H1 (cell line): ENCODE measurements around the gene USP30. TPM values are rescaled to one million over a fixed set of nuclear protein-coding genes. Genes with fewer than 3 reads are reported as not detected.

Experiments
- CBX8 ChIP-seq: fragments of 300-800, 300-1000 bp; sonication (generic); IDR thresholded peaks from 2 replicates; pipeline ENCODE4 v1.7.1; 2016; ENCODE audit warnings: low read depth, low read length, borderline replicate concordance
- EGR1 ChIP-seq: IDR thresholded peaks from 2 replicates; pipeline ENCODE4 v1.6.1; 2011; ENCODE audit warnings: low read depth, low read length, borderline replicate concordance
- EP300 ChIP-seq, 2 experiments: IDR thresholded peaks; 1 replicate in 1 of 2; 2 replicates in 1 of 2; pipeline ENCODE4 v1.6.1; 2011 to 2012; ENCODE audit warnings: low read depth in 2 of 2, low read length in 2 of 2, mild to moderate bottlenecking in 2 of 2, borderline replicate concordance in 1 of 2, inconsistent platforms in 1 of 2, moderate library complexity in 1 of 2
- MAFK ChIP-seq: IDR thresholded peaks from 2 replicates; pipeline ENCODE4 v1.6.1; 2012; ENCODE audit warnings: low read depth, mild to moderate bottlenecking, improper control_type of control experiment, low read length
- POLR2AphosphoS5 ChIP-seq: IDR thresholded peaks from 2 replicates; pipeline ENCODE4 v1.6.1; 2011; ENCODE audit warnings: low read depth, low read length
- RFX5 ChIP-seq: IDR thresholded peaks from 2 replicates; pipeline ENCODE4 v1.6.1; 2011; ENCODE audit warnings: low read depth, low read length, improper control_type of control experiment, borderline replicate concordance
- SP1 ChIP-seq: IDR thresholded peaks from 2 replicates; pipeline ENCODE4 v1.6.1; 2011; ENCODE audit warnings: low read depth, low read length
- SP4 ChIP-seq: IDR thresholded peaks from 2 replicates; pipeline ENCODE4 v1.6.1; 2012; ENCODE audit warnings: low read length, inconsistent platforms
- YY1 ChIP-seq: IDR thresholded peaks from 2 replicates; pipeline ENCODE4 v1.6.1; 2011; ENCODE audit warnings: low read depth, mild to moderate bottlenecking, low read length
- polyA plus RNA-seq, 7 experiments: library from polyadenylated mRNA; depleted of rRNA in 3 of 7; stranded (reverse) in 5 of 7; unstranded in 2 of 7; fragments of >200 nt in 5 of 7; fragments of 200-250 nt in 2 of 7; gene quantifications; 1 replicate in 5 of 7; 2 replicates in 1 of 7; 4 replicates in 1 of 7; pipeline versions ENCODE4 v1.2.1 to v1.2.3, GENCODE V29; 2011 to 2013; ENCODE audit warnings: missing spikeins in 2 of 7, mixed read lengths in 2 of 7
- total RNA-seq: library from RNA; stranded (reverse); fragmentation: NEBNext Ultra II Directional; extraction: Animal tissue kit (Norgen Biotek cat#: 25700); gene quantifications from 2 replicates; pipeline ENCODE4 v1.2.1, GENCODE V29; 2021

The USP30 gene
- total and polyA plus RNA-seq, 2 of the 8 experiments (the other 6 are each of a cell fraction or from before 2014, with no cell fraction given), result 7.0 to 12.2 TPM

- 0 out of 2 replicates have a peak, but pooled peaks have one; percentile 38 for TF ChIP-seq YY1
- no peak for TF ChIP-seq POLR2AphosphoS5
- TF ChIP-seq SP4, result no peak
- TF ChIP-seq CBX8, result no peak
- TF ChIP-seq EP300 (IDR thresholded peaks at IDR 0.05; ENCODE audit: borderline replicate concordance in 1 of 2, low read depth in 2 of 2, low read length in 2 of 2), result no peak
- no peak for TF ChIP-seq RFX5
- no peak for TF ChIP-seq SP1
- TF ChIP-seq EGR1, result no peak
- no peak for TF ChIP-seq MAFK
These were observed 17.2 kb downstream of the USP30 start (continued) for GRCh38 chr12:109069307-109070271.
